Parietal lobe (tissue), 1 donor: ENCODE data around the gene GBP4. TPM values are rescaled to one million over a fixed set of nuclear protein-coding genes. Genes with fewer than 3 reads are reported as not detected.

Experiments
- total RNA-seq: library from RNA; depleted of rRNA; stranded (reverse); fragments of >200 nt; gene quantifications from one replicate; pipeline ENCODE4 v1.2.3, GENCODE V29; 2014

GBP4 gene
- total RNA-seq: 1.3 TPM

GRCh38 chr1:89198491-89199072 lies at the start of gene GBP4:
TSS of gene GBP4 (minus strand) at chr1:89198942. CDS start at chr1:89198834, 108 bp downstream.

GRCh38 chr1:89175601-89176256 lies 23.0 kb downstream of the GBP4 start, which contains the start of gene GBP7:
TSS of gene GBP7 (minus strand) at chr1:89176003. CDS start at chr1:89171935, 4,068 bp downstream.

Other genes starting within 250 kb of the GBP4 start
- 13.5 TPM for gene KYAT3, start 206.3 kb downstream of the GBP4 start, total RNA-seq
- gene RBMXL1, start 206.3 kb downstream of the GBP4 start, total RNA-seq: 31.6 TPM
- 0.31 TPM for gene GBP3, start 176.1 kb downstream of the GBP4 start, total RNA-seq
- gene GBP1, start 133.7 kb downstream of the GBP4 start, total RNA-seq: 0.63 TPM
- gene GBP2, start 72.8 kb downstream of the GBP4 start, total RNA-seq: not detected
- not detected for gene GBP7, start 22.9 kb downstream of the GBP4 start, total RNA-seq
- gene GBP5, start 73.9 kb upstream of the GBP4 start, total RNA-seq: not detected
- 0.31 TPM for gene GBP6, start 165.1 kb upstream of the GBP4 start, total RNA-seq